ENCODE measurements around the gene PRELID1.

GRCh38 chr5:177338251-177339106 lies 34.9 kb downstream of the PRELID1 start:
- TF ChIP-seq CTCF (IDR thresholded peaks at IDR 0.05) (no peak), ZFX (IDR thresholded peaks at IDR 0.05; ENCODE audit: borderline replicate concordance) (no peak)

All from 22Rv1 (cell line).